K562 (cell line): Measurements from ENCODE around the gene SLC4A1. TPM values are rescaled to one million over a fixed set of nuclear protein-coding genes. Genes with fewer than 3 reads are reported as not detected.

ENCODE experiments used
- BRD9 ChIP-seq: fragments of 450-650 bp; IDR thresholded peaks from 2 replicates; pipeline ENCODE4 v1.6.1; 2018; ENCODE audit warnings: low read depth; ENCODE audit not compliant: partially characterized antibody
- DPF2 ChIP-seq: fragments of 450-650 bp; IDR thresholded peaks from 2 replicates; pipeline ENCODE4 v1.6.1; 2016
- ELF4 ChIP-seq: fragments of 450-650 bp; formaldehyde crosslinking; IDR thresholded peaks from 2 replicates; pipeline ENCODE4 v1.4.0; 2022; ENCODE audit warnings: missing genetic modification characterization
- ETV5 ChIP-seq: sonication (generic); formaldehyde crosslinking; IDR thresholded peaks from 2 replicates; pipeline ENCODE4 v1.4.0; 2020; ENCODE audit warnings: low read depth, mild to moderate bottlenecking, missing genetic modification reagents
- KDM1A ChIP-seq, 2 experiments: fragments of 450-650 bp; IDR thresholded peaks; 2 replicates each; pipeline ENCODE4 v1.6.1; 2016; ENCODE audit warnings: mild to moderate bottlenecking in 2 of 2
- RHOXF2B ChIP-seq: fragments of 250-450 bp; sonication (Bioruptor Pico); conservative IDR thresholded peaks from 2 replicates; pipeline ENCODE4 v1.5.1; 2021
- polyA plus RNA-seq, 8 experiments: library from polyadenylated mRNA; depleted of rRNA in 4 of 8; stranded (reverse) in 5 of 8; unstranded in 3 of 8; fragments of >200 nt; fragmentation: Nextera tagmentation in 2 of 8; fragmentation: Illumina TruSeq in 1 of 8; extraction: Ambion mirVana in 2 of 8; extraction: Trizol in 1 of 8; gene quantifications; 2 replicates each; pipeline versions ENCODE4 v1.2.1 to v1.2.3, GENCODE V29; 2011 to 2014; ENCODE audit warnings: inconsistent platforms in 1 of 8, missing spikeins in 1 of 8
- total RNA-seq, 7 experiments: library from RNA; depleted of rRNA in 6 of 7; stranded (reverse); fragments of >200 nt in 6 of 7; fragmentation: Illumina TruSeq in 2 of 7; extraction: Trizol in 2 of 7; gene quantifications; 2 replicates each; pipeline versions ENCODE4 v1.2.1 to v1.2.3, GENCODE V29; 2011 to 2021; ENCODE audit warnings: low replicate concordance in 1 of 7
- TF ChIP-seq, protein P1 (sequence below): fragments of 450-650 bp; IDR thresholded peaks from 2 replicates; pipeline ENCODE4 v1.6.1; 2016; ENCODE audit warnings: mild to moderate bottlenecking, moderate library complexity
- TF ChIP-seq, protein P2 (sequence below), 2 experiments: IDR thresholded peaks; 2 replicates each; pipeline ENCODE4 v1.6.1; 2012; ENCODE audit warnings: improper control_type of control experiment in 2 of 2, low read depth in 2 of 2, low read length in 2 of 2, borderline replicate concordance in 1 of 2
- TF ChIP-seq, protein P3 (sequence below): fragments of 250-450 bp; sonication (Bioruptor Pico); IDR thresholded peaks from 2 replicates; pipeline ENCODE4 v1.8.0; 2022; ENCODE audit warnings: moderate library complexity, mild to moderate bottlenecking, inconsistent platforms

The SLC4A1 gene
- total and polyA plus RNA-seq, 9 of the 15 experiments (the other 6 are each of a cell fraction or from before 2014, with no cell fraction given): 0.14 to 1.00 (median 0.53) TPM

- TF ChIP-seq, protein P1, sequence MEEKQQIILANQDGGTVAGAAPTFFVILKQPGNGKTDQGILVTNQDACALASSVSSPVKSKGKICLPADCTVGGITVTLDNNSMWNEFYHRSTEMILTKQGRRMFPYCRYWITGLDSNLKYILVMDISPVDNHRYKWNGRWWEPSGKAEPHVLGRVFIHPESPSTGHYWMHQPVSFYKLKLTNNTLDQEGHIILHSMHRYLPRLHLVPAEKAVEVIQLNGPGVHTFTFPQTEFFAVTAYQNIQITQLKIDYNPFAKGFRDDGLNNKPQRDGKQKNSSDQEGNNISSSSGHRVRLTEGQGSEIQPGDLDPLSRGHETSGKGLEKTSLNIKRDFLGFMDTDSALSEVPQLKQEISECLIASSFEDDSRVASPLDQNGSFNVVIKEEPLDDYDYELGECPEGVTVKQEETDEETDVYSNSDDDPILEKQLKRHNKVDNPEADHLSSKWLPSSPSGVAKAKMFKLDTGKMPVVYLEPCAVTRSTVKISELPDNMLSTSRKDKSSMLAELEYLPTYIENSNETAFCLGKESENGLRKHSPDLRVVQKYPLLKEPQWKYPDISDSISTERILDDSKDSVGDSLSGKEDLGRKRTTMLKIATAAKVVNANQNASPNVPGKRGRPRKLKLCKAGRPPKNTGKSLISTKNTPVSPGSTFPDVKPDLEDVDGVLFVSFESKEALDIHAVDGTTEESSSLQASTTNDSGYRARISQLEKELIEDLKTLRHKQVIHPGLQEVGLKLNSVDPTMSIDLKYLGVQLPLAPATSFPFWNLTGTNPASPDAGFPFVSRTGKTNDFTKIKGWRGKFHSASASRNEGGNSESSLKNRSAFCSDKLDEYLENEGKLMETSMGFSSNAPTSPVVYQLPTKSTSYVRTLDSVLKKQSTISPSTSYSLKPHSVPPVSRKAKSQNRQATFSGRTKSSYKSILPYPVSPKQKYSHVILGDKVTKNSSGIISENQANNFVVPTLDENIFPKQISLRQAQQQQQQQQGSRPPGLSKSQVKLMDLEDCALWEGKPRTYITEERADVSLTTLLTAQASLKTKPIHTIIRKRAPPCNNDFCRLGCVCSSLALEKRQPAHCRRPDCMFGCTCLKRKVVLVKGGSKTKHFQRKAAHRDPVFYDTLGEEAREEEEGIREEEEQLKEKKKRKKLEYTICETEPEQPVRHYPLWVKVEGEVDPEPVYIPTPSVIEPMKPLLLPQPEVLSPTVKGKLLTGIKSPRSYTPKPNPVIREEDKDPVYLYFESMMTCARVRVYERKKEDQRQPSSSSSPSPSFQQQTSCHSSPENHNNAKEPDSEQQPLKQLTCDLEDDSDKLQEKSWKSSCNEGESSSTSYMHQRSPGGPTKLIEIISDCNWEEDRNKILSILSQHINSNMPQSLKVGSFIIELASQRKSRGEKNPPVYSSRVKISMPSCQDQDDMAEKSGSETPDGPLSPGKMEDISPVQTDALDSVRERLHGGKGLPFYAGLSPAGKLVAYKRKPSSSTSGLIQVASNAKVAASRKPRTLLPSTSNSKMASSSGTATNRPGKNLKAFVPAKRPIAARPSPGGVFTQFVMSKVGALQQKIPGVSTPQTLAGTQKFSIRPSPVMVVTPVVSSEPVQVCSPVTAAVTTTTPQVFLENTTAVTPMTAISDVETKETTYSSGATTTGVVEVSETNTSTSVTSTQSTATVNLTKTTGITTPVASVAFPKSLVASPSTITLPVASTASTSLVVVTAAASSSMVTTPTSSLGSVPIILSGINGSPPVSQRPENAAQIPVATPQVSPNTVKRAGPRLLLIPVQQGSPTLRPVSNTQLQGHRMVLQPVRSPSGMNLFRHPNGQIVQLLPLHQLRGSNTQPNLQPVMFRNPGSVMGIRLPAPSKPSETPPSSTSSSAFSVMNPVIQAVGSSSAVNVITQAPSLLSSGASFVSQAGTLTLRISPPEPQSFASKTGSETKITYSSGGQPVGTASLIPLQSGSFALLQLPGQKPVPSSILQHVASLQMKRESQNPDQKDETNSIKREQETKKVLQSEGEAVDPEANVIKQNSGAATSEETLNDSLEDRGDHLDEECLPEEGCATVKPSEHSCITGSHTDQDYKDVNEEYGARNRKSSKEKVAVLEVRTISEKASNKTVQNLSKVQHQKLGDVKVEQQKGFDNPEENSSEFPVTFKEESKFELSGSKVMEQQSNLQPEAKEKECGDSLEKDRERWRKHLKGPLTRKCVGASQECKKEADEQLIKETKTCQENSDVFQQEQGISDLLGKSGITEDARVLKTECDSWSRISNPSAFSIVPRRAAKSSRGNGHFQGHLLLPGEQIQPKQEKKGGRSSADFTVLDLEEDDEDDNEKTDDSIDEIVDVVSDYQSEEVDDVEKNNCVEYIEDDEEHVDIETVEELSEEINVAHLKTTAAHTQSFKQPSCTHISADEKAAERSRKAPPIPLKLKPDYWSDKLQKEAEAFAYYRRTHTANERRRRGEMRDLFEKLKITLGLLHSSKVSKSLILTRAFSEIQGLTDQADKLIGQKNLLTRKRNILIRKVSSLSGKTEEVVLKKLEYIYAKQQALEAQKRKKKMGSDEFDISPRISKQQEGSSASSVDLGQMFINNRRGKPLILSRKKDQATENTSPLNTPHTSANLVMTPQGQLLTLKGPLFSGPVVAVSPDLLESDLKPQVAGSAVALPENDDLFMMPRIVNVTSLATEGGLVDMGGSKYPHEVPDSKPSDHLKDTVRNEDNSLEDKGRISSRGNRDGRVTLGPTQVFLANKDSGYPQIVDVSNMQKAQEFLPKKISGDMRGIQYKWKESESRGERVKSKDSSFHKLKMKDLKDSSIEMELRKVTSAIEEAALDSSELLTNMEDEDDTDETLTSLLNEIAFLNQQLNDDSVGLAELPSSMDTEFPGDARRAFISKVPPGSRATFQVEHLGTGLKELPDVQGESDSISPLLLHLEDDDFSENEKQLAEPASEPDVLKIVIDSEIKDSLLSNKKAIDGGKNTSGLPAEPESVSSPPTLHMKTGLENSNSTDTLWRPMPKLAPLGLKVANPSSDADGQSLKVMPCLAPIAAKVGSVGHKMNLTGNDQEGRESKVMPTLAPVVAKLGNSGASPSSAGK: no peak
- TF ChIP-seq DPF2 (0 out of 2 replicates have a peak, but pooled peaks have one; percentile 6), ELF4 (CRISPR knock-in tag) (0 out of 2 replicates have a peak, but pooled peaks have one; percentile 23), KDM1A (IDR thresholded peaks at IDR 0.05) (peak in 1 of 2 experiments; percentile 76; a peak in 2 of 4 replicates), ETV5 (CRISPR knock-in tag) (no peak), RHOXF2B (CRISPR knock-in tag) (no peak), BRD9 (no peak)
- TF ChIP-seq, protein P2, sequence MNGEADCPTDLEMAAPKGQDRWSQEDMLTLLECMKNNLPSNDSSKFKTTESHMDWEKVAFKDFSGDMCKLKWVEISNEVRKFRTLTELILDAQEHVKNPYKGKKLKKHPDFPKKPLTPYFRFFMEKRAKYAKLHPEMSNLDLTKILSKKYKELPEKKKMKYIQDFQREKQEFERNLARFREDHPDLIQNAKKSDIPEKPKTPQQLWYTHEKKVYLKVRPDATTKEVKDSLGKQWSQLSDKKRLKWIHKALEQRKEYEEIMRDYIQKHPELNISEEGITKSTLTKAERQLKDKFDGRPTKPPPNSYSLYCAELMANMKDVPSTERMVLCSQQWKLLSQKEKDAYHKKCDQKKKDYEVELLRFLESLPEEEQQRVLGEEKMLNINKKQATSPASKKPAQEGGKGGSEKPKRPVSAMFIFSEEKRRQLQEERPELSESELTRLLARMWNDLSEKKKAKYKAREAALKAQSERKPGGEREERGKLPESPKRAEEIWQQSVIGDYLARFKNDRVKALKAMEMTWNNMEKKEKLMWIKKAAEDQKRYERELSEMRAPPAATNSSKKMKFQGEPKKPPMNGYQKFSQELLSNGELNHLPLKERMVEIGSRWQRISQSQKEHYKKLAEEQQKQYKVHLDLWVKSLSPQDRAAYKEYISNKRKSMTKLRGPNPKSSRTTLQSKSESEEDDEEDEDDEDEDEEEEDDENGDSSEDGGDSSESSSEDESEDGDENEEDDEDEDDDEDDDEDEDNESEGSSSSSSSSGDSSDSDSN (IDR thresholded peaks at IDR 0.05; ENCODE audit: borderline replicate concordance in 1 of 2, low read depth in 2 of 2, low read length in 2 of 2): 0 out of 4 replicates have a peak, but pooled peaks have one; percentile 29 to 40
- TF ChIP-seq, protein P3, sequence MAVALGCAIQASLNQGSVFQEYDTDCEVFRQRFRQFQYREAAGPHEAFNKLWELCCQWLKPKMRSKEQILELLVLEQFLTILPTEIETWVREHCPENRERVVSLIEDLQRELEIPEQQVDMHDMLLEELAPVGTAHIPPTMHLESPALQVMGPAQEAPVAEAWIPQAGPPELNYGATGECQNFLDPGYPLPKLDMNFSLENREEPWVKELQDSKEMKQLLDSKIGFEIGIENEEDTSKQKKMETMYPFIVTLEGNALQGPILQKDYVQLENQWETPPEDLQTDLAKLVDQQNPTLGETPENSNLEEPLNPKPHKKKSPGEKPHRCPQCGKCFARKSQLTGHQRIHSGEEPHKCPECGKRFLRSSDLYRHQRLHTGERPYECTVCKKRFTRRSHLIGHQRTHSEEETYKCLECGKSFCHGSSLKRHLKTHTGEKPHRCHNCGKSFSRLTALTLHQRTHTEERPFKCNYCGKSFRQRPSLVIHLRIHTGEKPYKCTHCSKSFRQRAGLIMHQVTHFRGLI (CRISPR knock-in tag): no peak
Observed at GRCh38 chr17:44198721-44199552, 69.0 kb downstream of the SLC4A1 start (continued).
